GM21529 (cell line): ENCODE measurements around the gene GTF2H2.
"Not testable (repeated sequence)": the region's sequence is repeated elsewhere in the genome, so short reads cannot be mapped to it uniquely, and the experiment has no call there.

Source experiments
- ATAC-seq: cut with Tn5 transposase; IDR thresholded peaks from one replicate; pipeline ENCODE4 v1.9.1; 2021; ENCODE audit not compliant: unreplicated experiment

Gene GTF2H2

GRCh38 chr5:71013575-71013974 is 53.9 kb downstream of the GTF2H2 start:
- ATAC-seq: no peak

DNA sequence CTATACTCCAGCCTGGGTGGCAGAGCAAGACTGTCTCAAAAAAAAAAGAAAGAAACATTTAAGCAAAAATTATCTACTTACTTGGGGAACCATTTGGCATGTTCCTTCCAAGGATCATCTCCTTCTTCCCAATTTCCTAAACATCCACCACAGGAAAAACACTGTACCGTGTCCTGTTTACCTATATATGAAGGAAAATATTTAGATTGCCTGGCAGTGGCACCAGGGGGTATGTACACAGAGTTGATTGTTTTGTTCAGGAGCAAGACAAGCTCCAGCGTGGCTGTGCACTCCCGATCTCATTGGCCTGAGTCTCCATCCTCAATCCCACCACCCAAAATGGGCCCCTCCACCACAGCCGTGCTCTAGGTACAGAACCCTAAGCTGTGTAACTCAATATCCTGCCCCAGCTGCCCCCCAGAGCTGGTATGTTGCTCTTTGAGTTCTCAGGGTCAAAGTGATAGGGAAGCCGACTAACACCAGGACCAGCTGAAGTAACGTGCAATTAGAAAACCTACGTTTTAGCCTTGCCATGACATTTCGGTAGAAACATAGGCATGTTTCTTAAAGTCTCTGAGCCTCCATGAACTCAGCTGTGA is 56.2 kb downstream of the GTF2H2 start:
- no peak for ATAC-seq

- not testable (repeated sequence) for ATAC-seq
Observed at GRCh38 chr5:71006983-71007382, 60.5 kb downstream of the GTF2H2 start.
